B cell (primary cell): ENCODE results near the gene OXTR. TPM values are rescaled to one million over a fixed set of nuclear protein-coding genes. Genes with fewer than 3 reads are reported as not detected.

Experiments
- ATAC-seq: fragments of 200-7000 bp; cut with Tn5 transposase; one replicate; pipeline ENCODE4 v1.10.0; 2021; ENCODE audit warnings: low read depth, mild to moderate bottlenecking, moderate number of reproducible peaks, moderate library complexity
- CTCF ChIA-PET: fragments of 350-600 bp; sonication (Branson Sonifier 250); formaldehyde crosslinking; loops from one replicate; lab custom pipeline; 2021; ENCODE audit warnings: antibody characterized with exemption, inconsistent platforms; lab: Charles Lee
- POLR2A ChIA-PET: fragments of 350-600 bp; sonication (Branson Sonifier 250); formaldehyde crosslinking; loops from one replicate; lab custom pipeline; 2021; ENCODE audit warnings: antibody characterized with exemption; lab: Charles Lee
- DNase-seq: peaks from one replicate; pipeline ENCODE4 v3.0.0; 2013
- H2AFZ ChIP-seq: 2 replicates; pipeline ENCODE4 v1.6.1; 2012; ENCODE audit warnings: mild to moderate bottlenecking, low read depth, low read length; ENCODE audit not compliant: insufficient read depth, poor library complexity, severe bottlenecking
- H3K27ac ChIP-seq, 2 donors: 1 replicate in 1 of 2; 2 replicates in 1 of 2; pipeline ENCODE4 v1.5.1; 2012 to 2013; ENCODE audit warnings: low read length in 2 of 2, mild to moderate bottlenecking in 2 of 2, moderate library complexity in 1 of 2
- H3K27me3 ChIP-seq, 4 experiments: fragments of 200-600 bp in 1 of 4; sonication (generic) in 1 of 4; replicated peaks in 1 of 4; 1 replicate in 2 of 4; 2 replicates in 2 of 4; pipeline versions ENCODE4 v1.6.1 to v1.7.0; 2013 to 2016; ENCODE audit warnings: low read length in 3 of 4, mild to moderate bottlenecking in 2 of 4, mixed read lengths in 1 of 4, moderate library complexity in 1 of 4; ENCODE audit not compliant: insufficient read depth in 4 of 4, control insufficient read depth in 3 of 4; ENCODE audit errors: control extremely low read depth in 1 of 4
- H3K36me3 ChIP-seq, 2 experiments: replicated peaks in 1 of 2; 1 replicate in 1 of 2; 2 replicates in 1 of 2; pipeline versions ENCODE4 v1.6.1 to v1.7.1; 2013; ENCODE audit warnings: low read length in 1 of 2; ENCODE audit not compliant: insufficient read depth in 2 of 2, control insufficient read depth in 1 of 2; ENCODE audit errors: control extremely low read depth in 1 of 2, extremely low read depth in 1 of 2
- H3K4me1 ChIP-seq, 2 donors: fragments of 200-600 bp in 1 of 2; sonication (generic) in 1 of 2; 1 replicate in 1 of 2; 2 replicates in 1 of 2; pipeline versions ENCODE4 v1.5.1 to v1.6.1; 2013 to 2017; ENCODE audit warnings: low read length in 2 of 2; ENCODE audit not compliant: control insufficient read depth in 2 of 2, insufficient read depth in 2 of 2
- H3K4me2 ChIP-seq: replicated peaks from 2 replicates; pipeline ENCODE3; 2012; ENCODE audit warnings: mild to moderate bottlenecking, low read depth, low read length; ENCODE audit not compliant: poor library complexity, severe bottlenecking
- H3K4me3 ChIP-seq, 5 experiments: fragments of 200-600 bp in 1 of 5; sonication (generic) in 1 of 5; 1 replicate in 3 of 5; 2 replicates in 2 of 5; pipeline versions ENCODE4 v1.5.1 to v1.7.0; 2011 to 2016; ENCODE audit warnings: low read length in 4 of 5, mild to moderate bottlenecking in 4 of 5, low read depth in 2 of 5, control low read depth in 1 of 5, moderate library complexity in 1 of 5; ENCODE audit not compliant: insufficient read depth in 1 of 5; ENCODE audit errors: control extremely low read depth in 1 of 5, extremely low read depth in 1 of 5
- H3K79me2 ChIP-seq: fragments of 200-600 bp; sonication (generic); one replicate; pipeline ENCODE4 v1.6.0; 2016; ENCODE audit warnings: low read length; ENCODE audit not compliant: control insufficient read depth, insufficient read depth
- H3K9ac ChIP-seq: fragments of 200-600 bp; sonication (generic); 2 replicates; pipeline ENCODE4 v1.6.1; 2017; ENCODE audit warnings: mild to moderate bottlenecking, low read length, moderate library complexity
- H3K9me3 ChIP-seq, 3 donors: one replicate each; pipeline versions ENCODE4 v1.6.1 to v1.7.1; 2013; ENCODE audit warnings: low read length in 2 of 3; ENCODE audit not compliant: control insufficient read depth in 2 of 3, insufficient read depth in 1 of 3; ENCODE audit errors: control extremely low read depth in 1 of 3
- H4K20me1 ChIP-seq: 2 replicates; pipeline ENCODE4 v1.6.0; 2012; ENCODE audit warnings: mild to moderate bottlenecking, low read length; ENCODE audit not compliant: insufficient read depth, control insufficient read depth, poor library complexity, severe bottlenecking
- H3K27ac Mint-ChIP-seq: one replicate; pipeline ENCODE4 v1.8.0; 2021; ENCODE audit warnings: mixed read lengths
- H3K27me3 Mint-ChIP-seq: one replicate; pipeline ENCODE4 v1.8.0; 2021; ENCODE audit warnings: mixed read lengths
- H3K4me1 Mint-ChIP-seq: one replicate; pipeline ENCODE4 v1.8.0; 2021; ENCODE audit warnings: mixed read lengths
- H3K4me3 Mint-ChIP-seq: one replicate; pipeline ENCODE4 v1.8.0; 2021; ENCODE audit warnings: mixed read lengths
- H3K9me3 Mint-ChIP-seq: one replicate; pipeline ENCODE4 v1.8.0; 2022; ENCODE audit warnings: mixed read lengths; ENCODE audit not compliant: insufficient read depth
- CTCF ChIP-seq: fragments of 200-600 bp; IDR thresholded peaks from one replicate; pipeline ENCODE4 v1.8.0; 2022; ENCODE audit warnings: antibody characterized with exemption, mild to moderate bottlenecking
- EZH2 ChIP-seq: IDR thresholded peaks from 2 replicates; pipeline ENCODE4 v1.6.1; 2012; ENCODE audit warnings: borderline replicate concordance, low read depth, mild to moderate bottlenecking, moderate library complexity, low read length; ENCODE audit not compliant: insufficient read depth, poor library complexity, severe bottlenecking
- WGBS: methylation state at CpG from one replicate; pipeline ENCODE4 v1.1.5; 2013; ENCODE audit warnings: missing lambda C conversion rate; ENCODE audit not compliant: insufficient coverage; 5-methylcytosine and 5-hydroxymethylcytosine counted together
- intact Hi-C: fragments of 100-400 bp; cut with micrococcal nuclease; formaldehyde crosslinking; loops from one replicate; pipeline ENCODE4 v1.10.0; 2022
- polyA plus RNA-seq: library from polyadenylated mRNA; depleted of rRNA; stranded (reverse); fragments of >200 nt; gene quantifications from 2 replicates; pipeline ENCODE4 v1.2.3, GENCODE V29; 2012
- total RNA-seq, 2 donors: library from RNA; stranded (reverse); fragments of 120-200 nt in 1 of 2; gene quantifications; 1 replicate in 1 of 2; 2 replicates in 1 of 2; pipeline versions ENCODE4 v1.2.3 to v1.2.4, GENCODE V29; 2013 to 2022

The OXTR gene
- total and polyA plus RNA-seq, 2 donors (not counting 1 experiment from before 2014, with no cell fraction given), result 0.13 to 0.17 TPM

GRCh38 chr3:8743911-8744310 lies 25.5 kb downstream of the OXTR start:
- Histone ChIP-seq H3K9me3 (peaks cover 0 to 3% (median 0%) of the 10 kb centered on the region in 3 donors), H3K27ac (no peak overlapping the region), H3K4me2 (no peak overlapping the region), H2AFZ (no peak overlapping the region), H3K4me3 (no peak overlapping the region), H3K9ac (no peak overlapping the region), H4K20me1 (no peaks in the 10 kb centered on the region), H3K36me3 (no peaks in the 10 kb centered on the region), H3K27me3 (no peaks in the 10 kb centered on the region), H3K4me1 (no peaks in the 10 kb centered on the region), H3K79me2 (no peaks in the 10 kb centered on the region)
- CTCF ChIA-PET, result no interaction called here
- H3K4me1 Mint-ChIP-seq, result no peaks in the 10 kb centered on the region
- intact Hi-C loops, result no loop called here
- H3K27ac Mint-ChIP-seq, result no peak overlapping the region
- H3K9me3 Mint-ChIP-seq, result no peaks in the 10 kb centered on the region
- no CpG with 5 or more reads among the region's 3 CpGs for WGBS
- H3K27me3 Mint-ChIP-seq, result peaks cover 7% of the 10 kb centered on the region
- POLR2A ChIA-PET, result no interaction called here
- DNase-seq, result no peak
- ATAC-seq, result no peak
- no peak overlapping the region for H3K4me3 Mint-ChIP-seq
- TF ChIP-seq EZH2 (no peak), CTCF (no peak)

- no peaks in the 10 kb centered on the region for H3K36me3 ChIP-seq
- CTCF ChIA-PET, result no interaction called here
- Mint-ChIP-seq H3K4me3 (no peak overlapping the region), H3K27ac (no peak overlapping the region), H3K27me3 (peaks cover 7% of the 10 kb centered on the region), H3K9me3 (no peaks in the 10 kb centered on the region), H3K4me1 (no peaks in the 10 kb centered on the region)
- H3K79me2 ChIP-seq, result no peaks in the 10 kb centered on the region
- no peak overlapping the region for H3K27ac ChIP-seq
- H3K27me3 ChIP-seq, result no peaks in the 10 kb centered on the region
- no peaks in the 10 kb centered on the region for H3K4me1 ChIP-seq
- WGBS, result 78% methylated on average over 4 of the region's 6 CpGs
- H3K9ac ChIP-seq, result no peak overlapping the region
- intact Hi-C loops, result no loop called here
- no peak overlapping the region for H3K4me2 ChIP-seq
- H2AFZ ChIP-seq, result no peak overlapping the region
- peaks cover 0 to 3% (median 0%) of the 10 kb centered on the region in 3 donors for H3K9me3 ChIP-seq
- ATAC-seq, result no peak
- POLR2A ChIA-PET, result no interaction called here
- no peaks in the 10 kb centered on the region for H4K20me1 ChIP-seq
- DNase-seq, result no peak
- TF ChIP-seq EZH2 (no peak), CTCF (no peak)
- H3K4me3 ChIP-seq, result no peak overlapping the region
Measured at GRCh38 chr3:8743021-8743601, 26.3 kb downstream of the OXTR start.
